MV-4-11 (cell line): ENCODE results near the gene SNAI3.

Experiments
- DNase-seq: peaks from one replicate; lab custom pipeline; 2025; lab: John Stamatoyannopoulos, UW

The SNAI3 gene

DNA sequence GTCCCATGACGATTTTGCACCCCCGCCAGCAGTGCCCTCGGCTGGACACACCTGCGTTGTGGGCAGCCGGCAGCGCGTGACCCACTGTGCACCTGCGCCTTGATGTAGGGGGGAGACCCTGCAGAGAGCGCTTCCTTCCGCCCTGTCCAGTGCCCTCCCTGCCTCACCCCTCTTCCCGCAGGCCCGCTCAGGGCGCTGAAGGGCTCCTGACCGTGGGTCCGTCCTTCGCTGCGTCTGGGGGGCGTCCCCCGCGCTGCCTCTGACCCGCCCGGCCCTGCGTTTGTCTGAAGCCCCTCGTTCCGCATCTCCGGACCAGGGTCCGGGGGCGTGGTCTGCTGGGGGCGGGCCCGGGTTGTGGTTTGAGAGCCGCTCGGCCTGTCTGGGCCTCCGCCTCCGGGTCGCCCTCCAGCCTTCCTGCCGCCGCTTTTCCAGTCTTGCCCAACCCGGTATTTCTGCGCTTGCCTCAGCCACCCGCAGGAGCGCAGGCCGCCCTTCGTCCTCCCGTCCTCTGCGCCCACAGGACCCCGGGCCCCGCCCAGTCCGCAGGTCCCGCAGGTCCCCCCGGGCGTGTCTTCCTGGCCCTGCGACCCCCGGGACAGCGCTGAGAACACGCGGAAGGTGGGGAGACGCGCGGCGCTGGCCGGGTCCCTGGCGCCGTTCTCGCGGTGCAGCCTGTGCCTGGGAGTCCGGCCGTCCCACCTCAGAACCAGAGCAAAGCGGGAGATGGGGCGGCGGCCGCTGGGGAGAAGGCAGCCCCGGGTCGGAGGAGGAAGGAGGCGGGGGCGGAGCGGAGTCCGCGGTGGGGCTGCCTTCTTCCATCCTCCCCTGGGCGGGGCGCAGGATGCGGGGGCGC, 51.9 kb downstream of the SNAI3 start:
- peak; percentile 63 for DNase-seq

GRCh38 chr16:88633684-88634140, 52.6 kb downstream of the SNAI3 start:
- peak; percentile 47 for DNase-seq

DNA sequence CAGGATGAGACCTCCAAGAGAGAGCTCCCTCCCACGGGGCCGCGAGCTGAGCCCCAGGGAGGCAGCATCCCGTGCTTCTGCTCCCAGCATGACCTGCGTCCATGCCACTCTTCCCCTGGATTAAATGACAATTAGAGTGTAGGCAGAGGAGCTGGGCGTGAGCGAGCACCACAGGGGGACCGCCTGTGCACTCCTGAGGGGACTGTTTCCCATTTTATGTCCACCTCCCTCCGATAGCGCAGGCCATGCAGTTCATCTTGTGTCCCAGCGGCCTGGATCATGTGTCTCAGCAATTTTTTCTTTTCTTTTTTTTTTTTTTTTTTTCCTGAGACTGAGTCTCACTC, 53.7 kb downstream of the SNAI3 start:
- no peak for DNase-seq

DNA sequence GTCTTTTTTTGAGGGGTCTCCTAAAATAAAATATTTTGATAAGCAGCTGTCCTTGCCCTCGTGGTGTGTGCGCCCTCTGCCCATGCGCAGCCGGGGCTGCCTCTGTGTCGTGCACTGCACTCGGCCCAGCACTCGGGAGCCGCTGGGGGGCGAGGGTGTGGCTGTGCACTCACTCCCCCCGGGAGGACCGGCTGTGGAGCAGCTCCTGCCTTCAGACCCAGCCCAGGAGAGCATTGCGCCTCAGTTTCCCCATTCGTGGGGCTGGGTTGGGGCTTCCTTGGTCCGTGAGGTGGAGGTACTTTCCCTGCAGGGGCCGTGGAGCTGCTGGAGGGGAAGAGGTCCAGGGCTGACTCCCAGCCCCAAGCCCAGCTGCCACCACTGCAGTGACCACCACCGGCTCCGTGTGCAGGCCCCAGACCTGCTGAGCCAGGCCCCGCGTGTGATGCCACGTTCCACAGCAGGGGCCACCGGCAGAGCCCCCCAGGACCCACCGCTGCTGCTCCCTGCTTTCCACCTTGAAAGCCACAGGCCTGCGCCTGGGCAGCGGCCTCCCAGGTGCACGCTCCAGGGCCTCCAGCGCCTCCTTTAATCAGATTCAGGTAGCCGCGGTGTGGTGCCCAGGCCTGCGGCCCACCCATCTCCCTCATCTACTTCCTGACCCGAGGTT, 54.3 kb downstream of the SNAI3 start:
- DNase-seq: no peak

GRCh38 chr16:88631384-88631783, 54.9 kb downstream of the SNAI3 start:
- DNase-seq: no peak

DNA sequence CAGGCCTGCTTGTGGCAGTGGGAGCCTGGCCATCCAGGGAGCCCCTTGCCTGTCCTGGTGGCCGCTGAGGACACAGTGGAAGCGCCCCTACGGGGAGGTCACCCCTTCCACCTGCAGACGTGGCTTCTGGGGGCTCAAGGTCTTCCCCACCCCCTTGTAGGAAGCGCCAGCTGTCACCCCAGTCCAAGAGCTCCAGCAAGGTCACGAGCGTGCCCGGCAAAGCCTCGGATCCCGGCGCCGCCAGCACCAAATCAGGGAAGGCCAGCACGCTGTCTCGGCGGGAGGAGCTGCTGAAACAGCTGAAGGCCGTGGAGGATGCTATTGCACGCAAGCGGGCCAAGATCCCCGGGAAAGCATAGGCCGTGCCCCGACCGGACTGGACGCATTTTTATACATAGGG, 55.4 kb downstream of the SNAI3 start:
- DNase-seq: no peak

- no peak for DNase-seq
Measured at GRCh38 chr16:88630433-88630832, 55.9 kb downstream of the SNAI3 start.

- DNase-seq: no peak
Measured at GRCh38 chr16:88629835-88630234, 56.5 kb downstream of the SNAI3 start.

DNA sequence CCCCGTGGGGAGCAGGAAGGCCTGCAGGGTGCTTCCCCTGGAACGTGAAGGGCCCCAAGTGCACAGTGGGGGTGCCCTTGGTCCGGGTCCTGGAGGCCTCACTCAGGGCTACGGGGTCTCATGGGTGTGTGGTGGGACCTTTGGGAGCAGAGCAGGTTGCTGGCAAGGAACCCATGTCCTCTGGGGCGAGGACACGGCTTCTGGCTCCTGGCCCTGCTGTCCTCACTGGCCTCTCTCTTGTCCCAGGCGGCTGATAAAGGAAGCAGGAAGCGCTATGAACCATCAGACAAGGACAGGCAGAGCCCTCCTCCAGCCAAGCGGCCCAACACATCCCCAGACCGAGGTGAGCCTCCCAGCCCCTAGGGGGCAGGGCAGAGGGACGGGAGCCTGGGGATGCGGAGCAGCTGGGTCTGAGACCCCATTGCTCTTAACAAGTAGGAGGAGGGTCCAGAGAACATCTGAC, 57.8 kb downstream of the SNAI3 start:
- no peak for DNase-seq
